Measurements from ENCODE around the gene AGTPBP1.

DNA sequence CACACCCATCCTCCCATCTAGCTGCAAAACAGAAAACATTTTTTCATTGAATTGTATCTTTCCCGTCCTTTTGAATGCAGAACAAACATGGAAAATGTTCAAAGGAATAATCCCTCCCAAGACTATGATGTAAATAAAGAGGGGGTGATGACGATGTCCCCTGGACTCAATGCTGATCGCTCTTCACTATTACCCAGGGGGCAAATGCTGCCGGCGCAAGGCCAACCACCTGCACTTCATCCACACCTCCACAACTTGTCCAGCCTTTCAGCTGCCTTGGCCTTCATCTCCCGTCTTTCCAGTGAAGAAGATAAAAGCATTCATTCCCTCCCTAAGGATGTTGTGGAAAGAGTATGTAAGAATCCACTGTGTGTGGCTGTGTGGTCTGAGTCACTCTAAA lies 240.3 kb downstream of the AGTPBP1 start:
- TF ChIP-seq, protein P1, sequence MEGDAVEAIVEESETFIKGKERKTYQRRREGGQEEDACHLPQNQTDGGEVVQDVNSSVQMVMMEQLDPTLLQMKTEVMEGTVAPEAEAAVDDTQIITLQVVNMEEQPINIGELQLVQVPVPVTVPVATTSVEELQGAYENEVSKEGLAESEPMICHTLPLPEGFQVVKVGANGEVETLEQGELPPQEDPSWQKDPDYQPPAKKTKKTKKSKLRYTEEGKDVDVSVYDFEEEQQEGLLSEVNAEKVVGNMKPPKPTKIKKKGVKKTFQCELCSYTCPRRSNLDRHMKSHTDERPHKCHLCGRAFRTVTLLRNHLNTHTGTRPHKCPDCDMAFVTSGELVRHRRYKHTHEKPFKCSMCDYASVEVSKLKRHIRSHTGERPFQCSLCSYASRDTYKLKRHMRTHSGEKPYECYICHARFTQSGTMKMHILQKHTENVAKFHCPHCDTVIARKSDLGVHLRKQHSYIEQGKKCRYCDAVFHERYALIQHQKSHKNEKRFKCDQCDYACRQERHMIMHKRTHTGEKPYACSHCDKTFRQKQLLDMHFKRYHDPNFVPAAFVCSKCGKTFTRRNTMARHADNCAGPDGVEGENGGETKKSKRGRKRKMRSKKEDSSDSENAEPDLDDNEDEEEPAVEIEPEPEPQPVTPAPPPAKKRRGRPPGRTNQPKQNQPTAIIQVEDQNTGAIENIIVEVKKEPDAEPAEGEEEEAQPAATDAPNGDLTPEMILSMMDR (IDR thresholded peaks at IDR 0.05; ENCODE audit: insufficient read depth, low read length) = no peak
- TF ChIP-seq POLR2AphosphoS5 (IDR thresholded peaks at IDR 0.05; ENCODE audit: low read depth) (no peak), SPI1 (IDR thresholded peaks at IDR 0.05; ENCODE audit: borderline replicate concordance, low read depth) (no peak)
- TF ChIP-seq, protein P2, sequence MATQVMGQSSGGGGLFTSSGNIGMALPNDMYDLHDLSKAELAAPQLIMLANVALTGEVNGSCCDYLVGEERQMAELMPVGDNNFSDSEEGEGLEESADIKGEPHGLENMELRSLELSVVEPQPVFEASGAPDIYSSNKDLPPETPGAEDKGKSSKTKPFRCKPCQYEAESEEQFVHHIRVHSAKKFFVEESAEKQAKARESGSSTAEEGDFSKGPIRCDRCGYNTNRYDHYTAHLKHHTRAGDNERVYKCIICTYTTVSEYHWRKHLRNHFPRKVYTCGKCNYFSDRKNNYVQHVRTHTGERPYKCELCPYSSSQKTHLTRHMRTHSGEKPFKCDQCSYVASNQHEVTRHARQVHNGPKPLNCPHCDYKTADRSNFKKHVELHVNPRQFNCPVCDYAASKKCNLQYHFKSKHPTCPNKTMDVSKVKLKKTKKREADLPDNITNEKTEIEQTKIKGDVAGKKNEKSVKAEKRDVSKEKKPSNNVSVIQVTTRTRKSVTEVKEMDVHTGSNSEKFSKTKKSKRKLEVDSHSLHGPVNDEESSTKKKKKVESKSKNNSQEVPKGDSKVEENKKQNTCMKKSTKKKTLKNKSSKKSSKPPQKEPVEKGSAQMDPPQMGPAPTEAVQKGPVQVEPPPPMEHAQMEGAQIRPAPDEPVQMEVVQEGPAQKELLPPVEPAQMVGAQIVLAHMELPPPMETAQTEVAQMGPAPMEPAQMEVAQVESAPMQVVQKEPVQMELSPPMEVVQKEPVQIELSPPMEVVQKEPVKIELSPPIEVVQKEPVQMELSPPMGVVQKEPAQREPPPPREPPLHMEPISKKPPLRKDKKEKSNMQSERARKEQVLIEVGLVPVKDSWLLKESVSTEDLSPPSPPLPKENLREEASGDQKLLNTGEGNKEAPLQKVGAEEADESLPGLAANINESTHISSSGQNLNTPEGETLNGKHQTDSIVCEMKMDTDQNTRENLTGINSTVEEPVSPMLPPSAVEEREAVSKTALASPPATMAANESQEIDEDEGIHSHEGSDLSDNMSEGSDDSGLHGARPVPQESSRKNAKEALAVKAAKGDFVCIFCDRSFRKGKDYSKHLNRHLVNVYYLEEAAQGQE (IDR thresholded peaks at IDR 0.05; ENCODE audit: insufficient replicate concordance, low read depth) = no peak

Data from HL-60 (cell line).